Hematopoietic multipotent progenitor cell (in vitro differentiated cells): ENCODE measurements around the gene AHDC1. TPM values are rescaled to one million over a fixed set of nuclear protein-coding genes. Genes with fewer than 3 reads are reported as not detected.
"Not testable (repeated sequence)": the region's sequence is repeated elsewhere in the genome, so short reads cannot be mapped to it uniquely, and the experiment has no call there.

Source experiments
- DNase-seq, 3 donors: peaks; one replicate each; pipeline ENCODE4 v3.0.0-alpha.2; 2011 to 2015; ENCODE audit warnings: low read depth in 2 of 3, low spot score in 2 of 3
- total RNA-seq: library from RNA; depleted of rRNA; stranded (reverse); fragments of >200 nt; gene quantifications from one replicate; pipeline ENCODE4 v1.2.3, GENCODE V29; 2012

Gene AHDC1
- total RNA-seq, 1 donor = 20.5 TPM

- not testable (repeated sequence) for DNase-seq
These were observed 65.7 kb downstream of the AHDC1 start for GRCh38 chr1:27538305-27538676.

- DNase-seq = no peak
These were observed 67.2 kb downstream of the AHDC1 start for GRCh38 chr1:27536767-27537166.

DNA sequence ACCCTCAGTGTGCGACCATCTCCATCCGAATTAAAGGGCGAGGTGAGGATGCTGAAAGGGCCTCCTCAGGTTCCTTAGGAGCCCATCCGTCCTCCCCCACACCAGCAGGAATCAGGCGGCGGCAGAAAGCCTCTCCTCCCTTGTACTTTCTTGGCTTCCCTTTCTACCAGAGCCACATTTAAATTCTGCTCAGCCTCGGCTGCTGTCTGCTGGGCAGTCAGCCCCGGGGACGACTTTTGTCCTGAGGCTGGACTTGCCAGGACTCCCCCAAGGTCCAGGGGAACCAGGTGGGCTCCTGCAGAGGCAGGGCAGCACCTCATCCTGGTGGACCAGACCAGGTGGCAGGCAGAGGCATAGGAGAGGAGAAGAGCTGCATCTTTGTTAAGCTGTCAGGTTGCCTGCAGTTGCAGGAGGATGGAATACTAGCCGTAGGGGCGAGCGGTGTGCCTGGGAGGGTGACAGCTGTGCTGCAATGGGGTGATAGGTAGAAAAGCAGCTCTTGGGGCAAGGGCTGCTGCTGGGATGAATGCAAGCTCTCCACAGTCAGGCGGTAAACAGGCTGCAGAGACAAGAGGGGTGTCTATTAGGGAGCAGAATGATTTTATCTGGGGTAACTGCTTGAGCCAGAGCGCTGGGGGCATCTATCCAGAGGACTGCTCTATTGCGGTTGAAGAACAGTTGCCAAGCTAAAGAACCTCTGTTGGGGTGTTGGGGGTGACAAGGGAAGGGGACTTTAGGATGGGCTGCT lies 67.8 kb downstream of the AHDC1 start:
- no peak for DNase-seq

GRCh38 chr1:27535386-27535785 lies 68.6 kb downstream of the AHDC1 start:
- no peak for DNase-seq

- no peak for DNase-seq
These were observed 71.8 kb downstream of the AHDC1 start for GRCh38 chr1:27531959-27532685.

- DNase-seq = no peak
These were observed 73.8 kb downstream of the AHDC1 start for GRCh38 chr1:27530192-27530591.

DNA sequence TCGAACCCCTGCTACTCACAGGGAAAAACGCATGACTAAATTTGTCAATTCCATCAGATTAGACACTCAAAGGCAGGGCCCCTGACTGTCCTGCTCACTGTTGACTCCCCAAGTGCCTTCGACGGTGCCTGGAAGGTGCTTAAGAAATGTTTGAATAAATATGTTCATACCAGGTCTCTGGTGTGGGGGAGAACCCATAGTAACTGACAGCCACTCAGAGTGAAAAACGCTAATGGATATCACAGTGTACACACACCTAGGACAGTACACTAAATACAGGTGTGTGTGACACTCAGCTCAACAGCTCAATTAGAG lies 74.3 kb downstream of the AHDC1 start:
- DNase-seq = no peak

DNA sequence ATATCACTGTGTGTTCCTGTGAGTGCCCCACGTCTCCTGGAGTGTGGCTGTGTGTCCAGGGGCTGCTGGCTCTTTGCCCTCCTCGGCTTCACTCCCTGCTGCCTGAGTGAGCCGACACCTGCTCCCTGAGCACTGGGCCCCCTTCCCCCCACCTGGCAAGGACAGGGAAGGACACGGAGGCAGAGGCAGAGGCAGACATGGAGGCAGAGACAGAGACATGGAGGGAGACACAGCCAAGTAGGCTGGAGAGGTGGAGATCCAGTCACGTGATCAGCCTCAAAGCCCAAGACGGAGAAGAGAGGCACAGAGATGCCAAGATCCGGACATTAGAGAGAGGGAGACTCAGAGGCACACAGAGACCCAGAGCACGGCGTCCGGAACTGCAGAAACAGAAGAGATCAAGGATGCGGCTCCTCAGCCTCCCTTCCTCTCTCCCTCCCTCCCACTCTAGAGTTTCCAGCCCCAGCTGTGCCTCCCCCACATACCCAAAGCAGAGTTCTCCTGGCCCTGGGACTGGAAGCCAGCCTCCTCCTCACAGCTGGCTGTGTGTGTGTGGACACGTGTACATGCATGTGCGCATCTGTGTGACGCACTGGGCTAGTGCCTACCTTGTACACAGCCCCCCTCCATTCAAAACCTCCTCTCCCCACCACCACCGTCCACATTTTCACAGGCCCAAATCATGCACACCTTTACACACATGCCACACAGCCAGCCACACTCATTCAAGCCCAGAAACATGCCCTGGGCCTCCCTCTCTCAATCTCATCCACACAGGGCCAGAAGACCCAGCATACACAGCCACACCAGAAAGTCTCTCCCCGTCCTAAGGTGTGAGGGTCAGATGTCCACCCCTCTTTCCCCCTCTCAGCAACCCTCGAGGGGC lies 74.9 kb downstream of the AHDC1 start:
- no peak for DNase-seq

- DNase-seq = peak in 2 of 3 donors; percentile 48 to 62
These were observed 75.8 kb downstream of the AHDC1 start for GRCh38 chr1:27527890-27528817.

DNA sequence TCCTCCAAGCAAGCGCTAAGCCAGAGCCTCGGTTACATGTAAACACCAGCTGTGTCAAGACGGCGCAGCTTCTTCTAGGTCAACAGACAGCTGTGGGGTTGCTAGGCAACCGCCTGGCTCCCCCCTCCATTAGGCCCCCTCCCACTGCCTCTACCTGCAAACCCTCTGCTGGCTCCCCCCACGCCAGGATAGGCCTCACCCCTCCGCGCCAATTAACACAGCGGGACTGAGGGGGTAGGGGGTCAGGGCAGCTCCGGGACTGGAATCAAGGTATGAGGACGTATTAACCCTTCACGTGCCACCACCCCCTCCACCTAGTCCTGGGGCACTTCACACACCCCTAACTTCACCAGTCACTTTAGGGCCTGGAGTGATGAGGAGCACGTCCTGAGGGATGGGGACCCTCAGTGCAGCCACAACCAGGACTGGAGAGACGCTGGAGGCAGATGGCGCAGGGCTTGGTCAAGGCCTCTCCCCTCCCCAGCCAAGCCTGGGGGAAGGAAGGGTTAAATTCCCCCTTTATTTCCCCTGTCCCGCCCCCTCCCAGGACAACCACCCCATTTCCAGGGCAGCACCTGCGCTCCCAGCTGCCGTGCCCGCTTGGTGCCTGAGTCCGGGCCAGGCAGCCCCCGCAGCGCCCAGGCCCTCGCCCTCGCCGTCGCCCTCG lies 76.6 kb downstream of the AHDC1 start:
- DNase-seq = peak in 2 of 3 donors; percentile 54 to 74

DNA sequence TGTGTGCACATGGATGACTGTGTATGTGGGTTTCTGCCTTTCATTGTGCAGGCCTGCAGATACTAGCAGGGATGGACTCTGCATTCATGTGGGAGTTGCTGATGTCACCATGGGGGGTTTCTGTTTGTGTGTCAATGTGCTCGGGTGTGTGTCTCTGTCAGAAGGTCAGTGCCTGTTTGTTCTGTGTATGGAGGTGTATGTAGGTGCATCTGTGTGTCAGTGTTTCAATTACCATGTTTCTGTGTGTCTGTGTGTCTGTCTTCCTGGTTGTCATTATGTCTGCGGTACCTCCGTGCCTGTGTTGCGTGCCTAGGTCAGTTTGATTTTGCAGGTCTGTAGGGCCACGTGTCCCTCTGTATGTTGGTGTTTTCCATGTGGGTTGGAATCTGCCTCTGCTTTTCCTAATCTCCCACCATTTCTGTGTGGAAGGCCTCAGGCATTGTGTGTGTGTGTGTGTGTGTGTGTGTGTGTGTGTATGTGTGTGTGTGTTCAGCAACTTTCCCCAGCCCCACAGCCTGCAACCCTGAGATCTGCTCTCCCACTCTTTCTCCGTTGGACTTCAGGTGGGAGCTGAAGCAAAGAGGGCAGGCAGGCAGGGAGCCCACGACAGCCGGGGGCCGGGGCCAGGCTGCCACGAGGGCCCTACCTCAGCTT lies 77.2 kb downstream of the AHDC1 start:
- no peak for DNase-seq

- DNase-seq = peak in 2 of 3 donors; percentile 65 to 77
These were observed 78.4 kb downstream of the AHDC1 start for GRCh38 chr1:27525296-27526272.

GRCh38 chr1:27523337-27524020 lies 80.5 kb downstream of the AHDC1 start:
- no peak for DNase-seq

DNA sequence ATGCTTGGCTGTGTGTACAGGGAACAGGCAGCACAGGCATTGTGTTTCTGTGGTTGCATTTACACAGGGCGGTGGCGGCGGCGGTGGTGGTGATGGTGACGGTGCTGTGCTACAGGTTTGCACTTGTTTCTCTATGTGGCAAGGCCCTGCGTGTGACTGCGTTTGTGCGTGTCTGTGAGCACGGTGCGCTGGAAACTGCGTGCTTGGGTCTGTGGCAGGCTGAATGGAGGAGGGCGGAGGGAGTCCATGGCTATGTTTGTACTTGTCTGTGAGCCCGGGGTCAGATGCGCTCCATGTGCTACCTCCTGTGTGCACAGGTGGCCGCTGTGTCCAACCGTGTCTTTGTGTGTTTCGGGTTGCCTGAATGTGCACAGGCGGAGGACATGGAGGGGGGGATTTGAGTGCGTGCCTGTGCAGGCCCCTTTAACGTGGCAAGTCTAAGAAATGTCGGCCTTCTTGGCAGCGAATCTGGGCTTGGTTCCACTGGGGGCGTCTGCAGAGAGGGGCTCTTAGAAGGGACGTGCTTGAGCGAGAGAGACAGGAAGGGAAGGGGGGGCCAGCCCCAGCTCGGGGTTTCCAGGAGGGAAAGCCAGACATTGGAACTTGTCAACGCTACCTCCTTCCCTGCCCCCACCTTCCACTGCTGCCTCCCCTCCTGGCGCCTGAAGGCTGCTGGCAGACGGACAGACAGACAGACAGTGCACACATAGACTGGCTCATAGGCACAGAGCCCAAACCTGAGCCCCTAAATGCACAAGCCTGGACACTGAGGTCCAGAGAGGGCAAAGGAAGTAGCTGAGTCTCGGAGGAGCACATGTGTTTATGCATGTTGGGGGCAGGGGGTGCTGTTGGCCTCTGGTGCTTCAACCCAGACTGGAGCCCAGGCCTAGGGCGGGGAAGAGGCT lies 81.3 kb downstream of the AHDC1 start:
- no peak for DNase-seq

DNA sequence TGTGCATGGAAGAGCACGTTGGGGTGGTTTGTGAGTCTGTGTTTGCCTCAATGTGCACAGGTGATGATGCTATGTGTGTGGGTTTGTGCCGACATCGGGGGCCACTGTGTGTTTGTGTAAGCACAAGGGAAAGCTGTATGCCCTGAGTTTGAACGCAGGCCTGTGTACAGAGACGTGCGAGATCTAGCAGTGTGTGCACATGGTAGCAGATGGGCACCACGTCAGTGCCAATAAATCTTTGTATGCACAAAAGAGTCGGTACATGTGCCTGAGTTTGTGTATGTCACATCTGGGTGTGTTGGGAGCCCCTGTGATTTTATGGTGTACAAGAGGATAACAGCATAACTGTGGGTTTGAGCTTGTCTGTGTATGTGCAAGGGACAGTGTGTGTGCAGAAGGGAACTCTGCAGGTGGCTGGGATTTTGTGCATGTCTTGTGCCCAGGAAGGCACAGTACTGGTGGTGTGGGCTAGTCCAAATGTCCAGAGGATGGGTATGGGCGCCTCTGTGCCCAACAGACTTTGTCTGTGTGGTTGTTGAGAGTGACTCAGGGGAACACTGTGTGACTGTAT lies 82.0 kb downstream of the AHDC1 start:
- no peak for DNase-seq

GRCh38 chr1:27521336-27521831 lies 82.6 kb downstream of the AHDC1 start:
- DNase-seq = peak in 2 of 3 donors; percentile 64 to 71
